Uterus (tissue), 2 donors: ENCODE measurements around the gene PHLPP1.

ENCODE experiments used
- CTCF ChIP-seq, 4 experiments: fragments of 200-600 bp in 2 of 4; fragments of 450-650 bp in 2 of 4; sonication (generic) in 2 of 4; IDR thresholded peaks; one replicate each; pipeline ENCODE4 v1.5.1; 2016 to 2019; ENCODE audit warnings: antibody characterized with exemption in 4 of 4, mild to moderate bottlenecking in 2 of 4, moderate library complexity in 1 of 4
- POLR2A ChIP-seq, 2 donors: fragments of 450-650 bp; IDR thresholded peaks; one replicate each; pipeline ENCODE4 v1.6.1; 2016; ENCODE audit warnings: antibody characterized with exemption in 2 of 2, mild to moderate bottlenecking in 1 of 2, moderate library complexity in 1 of 2

GRCh38 chr18:62758591-62758990, 43.2 kb downstream of the PHLPP1 start:
- TF ChIP-seq CTCF (IDR thresholded peaks at IDR 0.05) (no peak), POLR2A (IDR thresholded peaks at IDR 0.05) (no peak)
